ENCODE measurements around the gene MAP3K21. TPM values are rescaled to one million over a fixed set of nuclear protein-coding genes. Genes with fewer than 3 reads are reported as not detected.

The MAP3K21 gene
- 0.08 and 0.23 TPM in 2 replicates for total RNA-seq (ENCODE audit: low replicate concordance)

GRCh38 chr1:233327651-233328141, at the start of gene MAP3K21:
Gene MAP3K21, plus strand, starts transcription at chr1:233327724. Its CDS starts 305 bp downstream, at chr1:233328029.

GRCh38 chr1:233295237-233295974, 32.1 kb upstream of the MAP3K21 start, which contains the start of gene PCNX2:
Gene PCNX2, minus strand, starts transcription at chr1:233295725. Its CDS starts 247 bp downstream, at chr1:233295478.

Other genes starting within 250 kb of the MAP3K21 start
- 21.9 and 109 TPM in 2 replicates for gene PCNX2, start 32.0 kb upstream of the MAP3K21 start, total RNA-seq (ENCODE audit: low replicate concordance)